HepG2 (cell line): ENCODE measurements around the gene DAAM1. TPM values are rescaled to one million over a fixed set of nuclear protein-coding genes. Genes with fewer than 3 reads are reported as not detected.

Experiments used
- ATAC-seq: fragments of 200-7000 bp; cut with Tn5 transposase; 3 replicates; pipeline ENCODE4 v1.9.1; 2020; ENCODE audit warnings: mild to moderate bottlenecking, moderate library complexity
- BruUV-seq: library from RNA; stranded (reverse); fragments of 400-500 nt; replicated peaks from 2 replicates; lab custom pipeline; 2021; lab: Mats Ljungman, UMichigan
- CTCF ChIA-PET: fragments of 300-600 bp; formaldehyde crosslinking; extraction: SDS; loops from one replicate; lab custom pipeline; 2021; ENCODE audit warnings: low total read pairs, inconsistent platforms, low intra/inter-chr PET ratio; lab: Yijun Ruan, JAX
- POLR2A ChIA-PET: fragments of 350-600 bp; sonication (Branson Sonifier 250); formaldehyde crosslinking; loops from one replicate; lab custom pipeline; 2020; ENCODE audit warnings: antibody characterized with exemption, inconsistent platforms; lab: Yijun Ruan, JAX
- DNase-seq: peaks from one replicate; pipeline ENCODE4 v3.0.0-alpha.2; 2015; ENCODE audit warnings: low spot score
- FAIRE-seq: peaks from 3 replicates; lab custom pipeline; 2011; peaks lifted over from hg19 to GRCh38; lab: Jason Lieb, UNC
- H2AFZ ChIP-seq: one replicate; pipeline ENCODE4 v1.6.1; 2011; ENCODE audit warnings: low read length, inconsistent platforms
- H3K27ac ChIP-seq: fragments of 300-600 bp; 3 replicates; pipeline ENCODE4 v1.8.0; 2011; ENCODE audit warnings: mixed run types, mild to moderate bottlenecking, mixed read lengths, low read length, inconsistent platforms; ENCODE audit not compliant: insufficient read depth; ENCODE audit errors: extremely low read length
- H3K27me3 ChIP-seq, 2 experiments: fragments of 200-600 bp in 1 of 2; 2 replicates in 1 of 2; 3 replicates in 1 of 2; pipeline versions ENCODE4 v1.6.0 to v1.8.0; 2011; ENCODE audit warnings: low read length in 2 of 2, mild to moderate bottlenecking in 2 of 2, moderate library complexity in 2 of 2, inconsistent platforms in 1 of 2; ENCODE audit not compliant: insufficient read depth in 2 of 2, control insufficient read depth in 1 of 2
- H3K36me3 ChIP-seq, 2 experiments: fragments of 200-600 bp in 1 of 2; replicated peaks in 1 of 2; 2 replicates in 1 of 2; 3 replicates in 1 of 2; pipeline versions ENCODE4 v1.5.1 to v1.8.0; 2011; ENCODE audit warnings: low read length in 2 of 2, inconsistent platforms in 1 of 2; ENCODE audit not compliant: insufficient read depth in 2 of 2, control insufficient read depth in 1 of 2
- H3K4me1 ChIP-seq: 2 replicates; pipeline ENCODE4 v1.5.1; 2012; ENCODE audit warnings: low read length, inconsistent platforms; ENCODE audit not compliant: insufficient read depth
- H3K4me2 ChIP-seq: 2 replicates; pipeline ENCODE4 v1.6.0; 2011; ENCODE audit warnings: low read depth, low read length, inconsistent platforms
- H3K4me3 ChIP-seq, 3 experiments: fragments of 200-600 bp in 1 of 3; sonication (generic), shearing (Covaris generic) in 1 of 3; replicated peaks in 1 of 3; 2 replicates each; pipeline ENCODE4 v1.5.1; 2011 to 2016; ENCODE audit warnings: low read length in 3 of 3, inconsistent platforms in 2 of 3, low read depth in 2 of 3, mild to moderate bottlenecking in 2 of 3, control low read depth in 1 of 3, mixed read lengths in 1 of 3; ENCODE audit not compliant: insufficient read depth in 1 of 3
- H3K79me2 ChIP-seq: one replicate; pipeline ENCODE4 v1.6.1; 2011; ENCODE audit warnings: low read length, inconsistent platforms; ENCODE audit not compliant: insufficient read depth
- H3K9ac ChIP-seq: 2 replicates; pipeline ENCODE4 v1.6.0; 2011; ENCODE audit warnings: mild to moderate bottlenecking, low read depth, low read length, inconsistent platforms; ENCODE audit not compliant: insufficient read depth
- H3K9me3 ChIP-seq: 2 replicates; pipeline ENCODE4 v1.5.1; 2012; ENCODE audit warnings: mild to moderate bottlenecking, low read length
- H4K20me1 ChIP-seq: 2 replicates; pipeline ENCODE4 v1.6.0; 2011; ENCODE audit warnings: inconsistent platforms, mild to moderate bottlenecking, low read length, moderate library complexity; ENCODE audit not compliant: insufficient read depth
- ETV5 ChIP-seq: IDR thresholded peaks from 2 replicates; pipeline ENCODE4 v1.6.1; 2018; ENCODE audit warnings: missing biosample characterization, missing genetic modification reagents, inconsistent platforms, borderline replicate concordance
- HNF4A ChIP-seq: sonication (generic); formaldehyde crosslinking; IDR thresholded peaks from 2 replicates; pipeline ENCODE4 v1.4.0; 2020; ENCODE audit warnings: missing genetic modification reagents
- PAXIP1 ChIP-seq: sonication (generic); formaldehyde crosslinking; conservative IDR thresholded peaks from 2 replicates; pipeline ENCODE4 v1.4.0; 2020; ENCODE audit warnings: mild to moderate bottlenecking, missing genetic modification reagents, moderate library complexity
- SAP130 ChIP-seq: IDR thresholded peaks from 2 replicates; pipeline ENCODE4 v1.6.1; 2016; ENCODE audit warnings: low read depth
- SOX13 ChIP-seq, 3 experiments: fragments of 450-650 bp in 1 of 3; sonication (generic) in 1 of 3; formaldehyde crosslinking in 1 of 3; IDR thresholded peaks in 2 of 3; conservative IDR thresholded peaks in 1 of 3; 2 replicates each; pipeline versions ENCODE4 v1.5.0 to v1.6.1; 2016 to 2020; ENCODE audit warnings: antibody characterized with exemption in 1 of 3, mild to moderate bottlenecking in 1 of 3, missing compliant biosample characterization in 1 of 3, missing genetic modification reagents in 1 of 3, moderate library complexity in 1 of 3
- ZBTB26 ChIP-seq: IDR thresholded peaks from 2 replicates; pipeline ENCODE4 v1.6.1; 2016; ENCODE audit warnings: missing compliant biosample characterization, missing genetic modification reagents, borderline replicate concordance
- WGBS: methylation state at CpG from one replicate; pipeline ENCODE4 v1.1.6; 2017; ENCODE audit warnings: low lambda C conversion rate; 5-methylcytosine and 5-hydroxymethylcytosine counted together
- in situ Hi-C: cut with HindIII; loops from 2 replicates; pipeline ENCODE4 v1.10.0; 2017; ENCODE audit warnings: low pct_unique_long_range_greater_than_20kb; ENCODE audit not compliant: extremely low pct_ligation_motif_present
- intact Hi-C: fragments of 100-400 bp; cut with micrococcal nuclease; formaldehyde crosslinking; loops from one replicate; pipeline ENCODE4 v1.10.0; 2022; ENCODE audit not compliant: unreplicated experiment
- polyA plus RNA-seq, 8 experiments: library from polyadenylated mRNA; depleted of rRNA in 3 of 8; stranded (reverse) in 7 of 8; unstranded in 1 of 8; fragments of >200 nt; fragmentation: Illumina TruSeq in 4 of 8; extraction: Trizol in 4 of 8; gene quantifications; 2 replicates each; pipeline versions ENCODE4 v1.2.1 to v1.2.3, GENCODE V29; 2011 to 2016; ENCODE audit warnings: low read depth in 4 of 8, missing spikeins in 1 of 8, mixed read lengths in 1 of 8; ENCODE audit not compliant: insufficient read depth in 1 of 8
- total RNA-seq, 5 experiments: library from RNA; depleted of rRNA; stranded (reverse); fragments of >200 nt; fragmentation: Illumina TruSeq; extraction: Trizol; gene quantifications; 2 replicates each; pipeline ENCODE4 v1.2.3, GENCODE V29; 2016; ENCODE audit warnings: low read depth in 1 of 5
- TF ChIP-seq, protein P1 (sequence below): sonication (generic); formaldehyde crosslinking; IDR thresholded peaks from 2 replicates; pipeline ENCODE4 v1.5.1; 2020; ENCODE audit warnings: mild to moderate bottlenecking, missing genetic modification reagents

Gene DAAM1
- total and polyA plus RNA-seq, 2 of the 13 experiments (the other 11 are each of a cell fraction or from before 2014, with no cell fraction given), result 10.9 to 24.5 TPM

DNA sequence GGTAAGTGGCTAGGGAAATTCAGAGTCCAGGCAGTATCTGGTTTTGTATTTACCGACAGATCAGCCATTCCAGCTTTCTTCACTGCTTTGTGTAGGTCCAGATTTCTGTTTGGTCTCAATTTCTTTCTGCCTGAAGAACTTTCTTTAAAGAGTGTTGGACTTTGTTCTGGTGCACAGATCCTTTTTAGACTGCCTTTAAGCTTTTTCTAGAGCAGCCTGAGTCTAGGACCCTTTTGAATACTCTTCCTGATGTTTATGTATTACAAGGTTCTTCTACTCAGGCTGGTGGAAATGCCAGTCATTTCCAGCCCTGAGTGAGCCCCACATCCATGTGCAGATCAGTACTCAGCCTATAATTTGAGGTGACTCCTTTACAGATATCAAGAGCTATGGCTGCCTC, 54.7 kb downstream of the DAAM1 start:
- peaks cover 36% of the 10 kb centered on the region for H3K79me2 ChIP-seq
- H3K4me3 ChIP-seq, result no peak overlapping the region; a peak in 1 of 6 replicates
- no peaks in the 10 kb centered on the region for H3K27me3 ChIP-seq
- FAIRE-seq (peak; percentile 64), ATAC-seq (peak; percentile 77), DNase-seq (peak; percentile 43)
- no peak overlapping the region; the same call in 1 of the 2 replicates for H3K9ac ChIP-seq
- H3K9me3 ChIP-seq, result no peaks in the 10 kb centered on the region
- peaks cover 3% of the 10 kb centered on the region; the same call in 1 of the 2 replicates for H4K20me1 ChIP-seq
- TF ChIP-seq SAP130 (CRISPR knock-in tag), result peak; percentile 24; the same call in 1 of the 2 replicates
- 0 out of 2 replicates have a peak, but pooled peaks have one; percentile 33 for TF ChIP-seq PAXIP1 (CRISPR knock-in tag)
- TF ChIP-seq HNF4A (CRISPR knock-in tag), result peak; percentile 41; the same call in 1 of the 2 replicates
- TF ChIP-seq, protein P1, sequence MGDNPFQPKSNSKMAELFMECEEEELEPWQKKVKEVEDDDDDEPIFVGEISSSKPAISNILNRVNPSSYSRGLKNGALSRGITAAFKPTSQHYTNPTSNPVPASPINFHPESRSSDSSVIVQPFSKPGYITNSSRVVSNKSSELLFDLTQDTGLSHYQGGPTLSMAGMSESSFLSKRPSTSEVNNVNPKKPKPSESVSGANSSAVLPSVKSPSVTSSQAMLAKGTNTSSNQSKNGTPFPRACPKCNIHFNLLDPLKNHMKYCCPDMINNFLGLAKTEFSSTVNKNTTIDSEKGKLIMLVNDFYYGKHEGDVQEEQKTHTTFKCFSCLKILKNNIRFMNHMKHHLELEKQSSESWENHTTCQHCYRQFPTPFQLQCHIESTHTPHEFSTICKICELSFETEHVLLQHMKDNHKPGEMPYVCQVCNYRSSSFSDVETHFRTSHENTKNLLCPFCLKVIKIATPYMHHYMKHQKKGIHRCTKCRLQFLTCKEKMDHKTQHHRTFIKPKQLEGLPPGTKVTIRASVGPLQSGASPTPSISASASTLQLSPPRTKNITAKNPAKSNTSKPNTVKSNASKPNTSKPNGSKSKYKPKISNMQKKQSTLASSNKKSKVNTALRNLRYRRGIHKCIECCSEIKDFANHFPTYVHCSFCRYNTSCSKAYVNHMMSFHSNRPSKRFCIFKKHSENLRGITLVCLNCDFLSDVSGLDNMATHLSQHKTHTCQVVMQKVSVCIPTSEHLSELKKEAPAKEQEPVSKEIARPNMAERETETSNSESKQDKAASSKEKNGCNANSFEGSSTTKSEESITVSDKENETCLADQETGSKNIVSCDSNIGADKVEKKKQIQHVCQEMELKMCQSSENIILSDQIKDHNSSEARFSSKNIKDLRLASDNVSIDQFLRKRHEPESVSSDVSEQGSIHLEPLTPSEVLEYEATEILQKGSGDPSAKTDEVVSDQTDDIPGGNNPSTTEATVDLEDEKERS, result no peak
- no peak for TF ChIP-seq ETV5 (CRISPR knock-in tag)
- TF ChIP-seq ZBTB26 (CRISPR knock-in tag), result peak; percentile 96
- no peak for TF ChIP-seq SOX13 (IDR thresholded peaks at IDR 0.05)
- peak in 1 of 2 experiments; percentile 18; a peak in 1 of 4 replicates for TF ChIP-seq SOX13 (CRISPR knock-in tag; conservative IDR thresholded peaks at IDR 0.05 in 1 of 2, IDR thresholded peaks at IDR 0.05 in 1 of 2)
- ChIA-PET CTCF (no interaction called here), POLR2A (no interaction called here)
- in situ Hi-C loops, result no loop called here
- intact Hi-C loops, result no loop called here
- peaks cover 33% of the 10 kb centered on the region for H3K4me1 ChIP-seq
- no peak overlapping the region for H2AFZ ChIP-seq
- no peaks in the 10 kb centered on the region for H3K36me3 ChIP-seq
- peak overlapping the region; percentile 57 for H3K4me2 ChIP-seq
- peak overlapping the region; percentile 53 for H3K27ac ChIP-seq
- no TSS peak for BruUV-seq
- WGBS, result 29% methylated on average over 1 of the region's 1 CpG
